NCI-H2107 treated with DMSO at 0.1 percent for 48 hours (cell line): ENCODE data around the gene ELFN1.
A peak's percentile ranks its signal among the peaks of the same experiment; 100 is the strongest.

Experiments
- DNase-seq: peaks from one replicate; lab custom pipeline; 2025; ENCODE audit not compliant: unreplicated experiment; lab: John Stamatoyannopoulos, UW

ELFN1 gene

GRCh38 chr7:1723254-1723653 lies 53.2 kb downstream of the ELFN1 start:
- DNase-seq = no peak

GRCh38 chr7:1724118-1724910 lies 54.2 kb downstream of the ELFN1 start:
- DNase-seq = peak; percentile 5

GRCh38 chr7:1725199-1725690 lies 55.2 kb downstream of the ELFN1 start:
- DNase-seq = peak; percentile 98

GRCh38 chr7:1725766-1726630 lies 55.9 kb downstream of the ELFN1 start:
- DNase-seq = no peak

GRCh38 chr7:1727079-1727478 lies 57.0 kb downstream of the ELFN1 start:
- no peak for DNase-seq

GRCh38 chr7:1727812-1728570 lies 57.9 kb downstream of the ELFN1 start:
- DNase-seq = no peak

GRCh38 chr7:1729183-1729582 lies 59.1 kb downstream of the ELFN1 start:
- no peak for DNase-seq

- DNase-seq = no peak
Observed at GRCh38 chr7:1729773-1730172, 59.7 kb downstream of the ELFN1 start.

GRCh38 chr7:1732072-1732471 lies 62.0 kb downstream of the ELFN1 start:
- DNase-seq = no peak

GRCh38 chr7:1732645-1733044 lies 62.6 kb downstream of the ELFN1 start:
- no peak for DNase-seq

GRCh38 chr7:1733206-1733907 lies 63.3 kb downstream of the ELFN1 start:
- no peak for DNase-seq

GRCh38 chr7:1733908-1734730 lies 64.0 kb downstream of the ELFN1 start:
- DNase-seq = no peak

GRCh38 chr7:1735262-1735661 lies 65.2 kb downstream of the ELFN1 start:
- peak; percentile 10 for DNase-seq

- no peak for DNase-seq
Observed at GRCh38 chr7:1735806-1736483, 65.9 kb downstream of the ELFN1 start.

- no peak for DNase-seq
Observed at GRCh38 chr7:1736484-1736817, 66.4 kb downstream of the ELFN1 start.

GRCh38 chr7:1736830-1737229 lies 66.8 kb downstream of the ELFN1 start:
- DNase-seq = no peak

- no peak for DNase-seq
Observed at GRCh38 chr7:1737523-1737922, 67.4 kb downstream of the ELFN1 start.

GRCh38 chr7:1737956-1738355 lies 67.9 kb downstream of the ELFN1 start:
- DNase-seq = no peak

GRCh38 chr7:1738511-1738910 lies 68.4 kb downstream of the ELFN1 start:
- DNase-seq = no peak
